ENCODE data around the gene DNAJC7.

GRCh38 chr17:42058063-42058462 is 40.8 kb upstream of the DNAJC7 start:
- TF ChIP-seq POLR2A (IDR thresholded peaks at IDR 0.05; ENCODE audit: low read length) (no peak), GATA1 (IDR thresholded peaks at IDR 0.05; ENCODE audit: low read depth, low read length) (no peak)

Data from erythroblast (primary cell).